ENCODE data around the gene HMG20A. TPM values are rescaled to one million over a fixed set of nuclear protein-coding genes. Genes with fewer than 3 reads are reported as not detected.

Gene HMG20A
- total and polyA plus RNA-seq, 2 experiments from 2014 or later, result 17.8 to 57.8 TPM

DNA sequence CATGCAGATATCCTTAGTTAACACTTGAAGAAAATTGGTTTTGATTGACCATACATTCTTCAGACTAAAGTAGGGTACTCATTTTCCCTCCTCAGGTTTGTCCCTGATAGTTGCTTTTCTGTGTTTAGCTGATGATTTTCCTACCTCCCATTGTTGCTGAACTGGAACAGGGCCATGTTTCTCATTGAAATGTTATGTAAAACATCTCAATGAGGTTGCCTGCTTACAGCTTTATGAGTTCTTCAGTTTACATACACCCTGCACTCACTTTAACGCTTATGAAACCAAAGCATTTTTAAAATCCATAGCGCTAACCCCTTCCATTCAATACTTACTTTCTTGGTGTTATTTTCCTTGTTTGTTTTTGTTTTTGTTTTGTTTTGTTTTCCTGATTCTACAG lies 61.9 kb downstream of the HMG20A start:
- H3K4me3 ChIP-seq, result 0 out of 2 replicates have a peak overlapping the region, but pooled peaks have one; percentile 1
- Mint-ChIP-seq H3K4me1 (peaks cover 46% of the 10 kb centered on the region), H3K36me3 (ENCODE audit: low read depth) (peaks cover 42% of the 10 kb centered on the region), H3K27me3 (ENCODE audit: insufficient read depth, low read depth, poor library complexity) (no peaks in the 10 kb centered on the region), H3K27ac (peak overlapping the region; percentile 81), H3K4me3 (peak overlapping the region; percentile 3; the same call in 1 of the 3 replicates), H3K9me3 (no peaks in the 10 kb centered on the region)
- peaks cover 29% of the 10 kb centered on the region for H3K4me1 ChIP-seq (ENCODE audit: insufficient read depth)
- H3K27me3 ChIP-seq (ENCODE audit: insufficient read depth), result no peaks in the 10 kb centered on the region
- DNase-seq (ENCODE audit: low spot score), result no peak
- peaks cover 12% of the 10 kb centered on the region; the same call in 1 of the 2 replicates for H3K36me3 ChIP-seq (ENCODE audit: insufficient read depth)
- no peaks in the 10 kb centered on the region for H3F3A ChIP-seq (replicated peaks; ENCODE audit: low read depth)
- H3K27ac ChIP-seq (ENCODE audit: low read depth), result peak overlapping the region; percentile 81
- peak overlapping the region; percentile 40 for H3K4me2 ChIP-seq
- no peak for TF ChIP-seq NANOG (IDR thresholded peaks at IDR 0.05; ENCODE audit: borderline replicate concordance)
- no peak for TF ChIP-seq JUNB (IDR thresholded peaks at IDR 0.05; ENCODE audit: unreplicated experiment)
- TF ChIP-seq ZNF114 (CRISPR knock-in tag; IDR thresholded peaks at IDR 0.05), result no peak
- TF ChIP-seq, protein P1, sequence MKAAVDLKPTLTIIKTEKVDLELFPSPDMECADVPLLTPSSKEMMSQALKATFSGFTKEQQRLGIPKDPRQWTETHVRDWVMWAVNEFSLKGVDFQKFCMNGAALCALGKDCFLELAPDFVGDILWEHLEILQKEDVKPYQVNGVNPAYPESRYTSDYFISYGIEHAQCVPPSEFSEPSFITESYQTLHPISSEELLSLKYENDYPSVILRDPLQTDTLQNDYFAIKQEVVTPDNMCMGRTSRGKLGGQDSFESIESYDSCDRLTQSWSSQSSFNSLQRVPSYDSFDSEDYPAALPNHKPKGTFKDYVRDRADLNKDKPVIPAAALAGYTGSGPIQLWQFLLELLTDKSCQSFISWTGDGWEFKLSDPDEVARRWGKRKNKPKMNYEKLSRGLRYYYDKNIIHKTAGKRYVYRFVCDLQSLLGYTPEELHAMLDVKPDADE (IDR thresholded peaks at IDR 0.05), result no peak
- TF ChIP-seq EZH2 (IDR thresholded peaks at IDR 0.05; ENCODE audit: low read depth, unreplicated experiment), result no peak
- TF ChIP-seq ZNF331 (CRISPR knock-in tag; IDR thresholded peaks at IDR 0.05; ENCODE audit: low read depth), result no peak
- TF ChIP-seq, protein P2, sequence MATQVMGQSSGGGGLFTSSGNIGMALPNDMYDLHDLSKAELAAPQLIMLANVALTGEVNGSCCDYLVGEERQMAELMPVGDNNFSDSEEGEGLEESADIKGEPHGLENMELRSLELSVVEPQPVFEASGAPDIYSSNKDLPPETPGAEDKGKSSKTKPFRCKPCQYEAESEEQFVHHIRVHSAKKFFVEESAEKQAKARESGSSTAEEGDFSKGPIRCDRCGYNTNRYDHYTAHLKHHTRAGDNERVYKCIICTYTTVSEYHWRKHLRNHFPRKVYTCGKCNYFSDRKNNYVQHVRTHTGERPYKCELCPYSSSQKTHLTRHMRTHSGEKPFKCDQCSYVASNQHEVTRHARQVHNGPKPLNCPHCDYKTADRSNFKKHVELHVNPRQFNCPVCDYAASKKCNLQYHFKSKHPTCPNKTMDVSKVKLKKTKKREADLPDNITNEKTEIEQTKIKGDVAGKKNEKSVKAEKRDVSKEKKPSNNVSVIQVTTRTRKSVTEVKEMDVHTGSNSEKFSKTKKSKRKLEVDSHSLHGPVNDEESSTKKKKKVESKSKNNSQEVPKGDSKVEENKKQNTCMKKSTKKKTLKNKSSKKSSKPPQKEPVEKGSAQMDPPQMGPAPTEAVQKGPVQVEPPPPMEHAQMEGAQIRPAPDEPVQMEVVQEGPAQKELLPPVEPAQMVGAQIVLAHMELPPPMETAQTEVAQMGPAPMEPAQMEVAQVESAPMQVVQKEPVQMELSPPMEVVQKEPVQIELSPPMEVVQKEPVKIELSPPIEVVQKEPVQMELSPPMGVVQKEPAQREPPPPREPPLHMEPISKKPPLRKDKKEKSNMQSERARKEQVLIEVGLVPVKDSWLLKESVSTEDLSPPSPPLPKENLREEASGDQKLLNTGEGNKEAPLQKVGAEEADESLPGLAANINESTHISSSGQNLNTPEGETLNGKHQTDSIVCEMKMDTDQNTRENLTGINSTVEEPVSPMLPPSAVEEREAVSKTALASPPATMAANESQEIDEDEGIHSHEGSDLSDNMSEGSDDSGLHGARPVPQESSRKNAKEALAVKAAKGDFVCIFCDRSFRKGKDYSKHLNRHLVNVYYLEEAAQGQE (IDR thresholded peaks at IDR 0.05; ENCODE audit: unreplicated experiment), result no peak
- TF ChIP-seq, protein P3, sequence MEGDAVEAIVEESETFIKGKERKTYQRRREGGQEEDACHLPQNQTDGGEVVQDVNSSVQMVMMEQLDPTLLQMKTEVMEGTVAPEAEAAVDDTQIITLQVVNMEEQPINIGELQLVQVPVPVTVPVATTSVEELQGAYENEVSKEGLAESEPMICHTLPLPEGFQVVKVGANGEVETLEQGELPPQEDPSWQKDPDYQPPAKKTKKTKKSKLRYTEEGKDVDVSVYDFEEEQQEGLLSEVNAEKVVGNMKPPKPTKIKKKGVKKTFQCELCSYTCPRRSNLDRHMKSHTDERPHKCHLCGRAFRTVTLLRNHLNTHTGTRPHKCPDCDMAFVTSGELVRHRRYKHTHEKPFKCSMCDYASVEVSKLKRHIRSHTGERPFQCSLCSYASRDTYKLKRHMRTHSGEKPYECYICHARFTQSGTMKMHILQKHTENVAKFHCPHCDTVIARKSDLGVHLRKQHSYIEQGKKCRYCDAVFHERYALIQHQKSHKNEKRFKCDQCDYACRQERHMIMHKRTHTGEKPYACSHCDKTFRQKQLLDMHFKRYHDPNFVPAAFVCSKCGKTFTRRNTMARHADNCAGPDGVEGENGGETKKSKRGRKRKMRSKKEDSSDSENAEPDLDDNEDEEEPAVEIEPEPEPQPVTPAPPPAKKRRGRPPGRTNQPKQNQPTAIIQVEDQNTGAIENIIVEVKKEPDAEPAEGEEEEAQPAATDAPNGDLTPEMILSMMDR (conservative IDR thresholded peaks at IDR 0.05; ENCODE audit: low read depth in 2 of 2), result no peak
- TF ChIP-seq POLR2AphosphoS5 (IDR thresholded peaks at IDR 0.05; ENCODE audit: low read depth), result no peak
- TF ChIP-seq EZH2phosphoT487 (IDR thresholded peaks at IDR 0.05; ENCODE audit: unreplicated experiment), result no peak
- no peak for TF ChIP-seq CREB1 (CRISPR knock-in tag; IDR thresholded peaks at IDR 0.05; ENCODE audit: low read depth)
- no peak for TF ChIP-seq STAT1 (IDR thresholded peaks at IDR 0.05; ENCODE audit: unreplicated experiment)
- no peaks in the 10 kb centered on the region for H4K20me1 ChIP-seq (replicated peaks; ENCODE audit: insufficient read depth)
- no peaks in the 10 kb centered on the region for H3K79me2 ChIP-seq (replicated peaks; ENCODE audit: insufficient read depth)
- ATAC-seq, result no peak
- no peaks in the 10 kb centered on the region for H3K9me2 ChIP-seq (ENCODE audit: insufficient read depth)
- H2AFZ ChIP-seq, result no peak overlapping the region

Data from GM23338 (cell line).